ENCODE results near the gene NQO1.

The NQO1 gene

GRCh38 chr16:69754469-69755310 lies 28.3 kb upstream of the NQO1 start, which contains the start of gene NOB1 (continued):
- peak; percentile 42; the same call in 1 of the 2 replicates for TF ChIP-seq PATZ1 (tag by site-specific recombination; IDR thresholded peaks at IDR 0.05)
- TF ChIP-seq PRDM10 (tag by site-specific recombination; IDR thresholded peaks at IDR 0.05) = 0 out of 2 replicates have a peak, but pooled peaks have one; percentile 24
- peak; percentile 93 for TF ChIP-seq ZNF335 (tag by site-specific recombination; conservative IDR thresholded peaks at IDR 0.05)
- 0 out of 2 replicates have a peak, but pooled peaks have one; percentile 61 for TF ChIP-seq PBX3 (CRISPR knock-in tag; IDR thresholded peaks at IDR 0.05)
- TF ChIP-seq ZNF521 (tag by site-specific recombination; IDR thresholded peaks at IDR 0.05) = no peak
- TF ChIP-seq ZBTB49 (tag by site-specific recombination; IDR thresholded peaks at IDR 0.05; ENCODE audit: low read depth) = no peak
- peak; percentile 54; the same call in 1 of the 2 replicates for TF ChIP-seq SP3 (tag by site-specific recombination; IDR thresholded peaks at IDR 0.05)
- TF ChIP-seq ZNF777 (tag by site-specific recombination; IDR thresholded peaks at IDR 0.05; ENCODE audit: borderline replicate concordance) = no peak
- no peak for TF ChIP-seq KLF10 (tag by site-specific recombination; IDR thresholded peaks at IDR 0.05)
- no peak for TF ChIP-seq ZNF518A (tag by site-specific recombination; conservative IDR thresholded peaks at IDR 0.05; ENCODE audit: low read depth)

Measured in HEK293 (cell line).